HEK293 (cell line): ENCODE data around the gene MPHOSPH10.
"Not testable (repeated sequence)": the region's sequence is repeated elsewhere in the genome, so short reads cannot be mapped to it uniquely, and the experiment has no call there.

Experiments used
- CTCF ChIA-PET: fragments of 350-600 bp; formaldehyde crosslinking; extraction: SDS; loops from one replicate; lab custom pipeline; 2021; ENCODE audit warnings: antibody characterized with exemption; lab: Yijun Ruan, JAX
- POLR2A ChIA-PET: fragments of 300-600 bp; formaldehyde crosslinking; extraction: SDS; loops from one replicate; lab custom pipeline; 2020; ENCODE audit warnings: antibody characterized with exemption, inconsistent platforms; lab: Yijun Ruan, JAX
- H3K27ac ChIP-seq: fragments of 200-500 bp; sonication (Bioruptor generic); 2 replicates; pipeline ENCODE4 v1.5.1; 2014; ENCODE audit warnings: low read depth, low read length, control low read depth, inconsistent platforms; ENCODE audit errors: extremely low read depth
- H3K36me3 ChIP-seq, 2 experiments: fragments of 200-500 bp in 1 of 2; sonication (Bioruptor generic) in 1 of 2; 1 replicate in 1 of 2; 2 replicates in 1 of 2; pipeline ENCODE4 v1.5.1; 2014 to 2017; ENCODE audit warnings: inconsistent platforms in 2 of 2, low read length in 2 of 2; ENCODE audit not compliant: control insufficient read depth in 2 of 2, insufficient read depth in 1 of 2
- H3K4me1 ChIP-seq: fragments of 200-500 bp; sonication (Bioruptor generic); 2 replicates; pipeline ENCODE4 v1.5.1; 2014; ENCODE audit warnings: mild to moderate bottlenecking, low read length, inconsistent platforms; ENCODE audit not compliant: control insufficient read depth, insufficient read depth
- H3K4me3 ChIP-seq: 2 replicates; pipeline ENCODE4 v1.5.1; 2011; ENCODE audit warnings: low read depth, mild to moderate bottlenecking, control low read depth, low read length, moderate library complexity
- H3K9me3 ChIP-seq: fragments of 200-500 bp; sonication (Bioruptor generic); 2 replicates; pipeline ENCODE4 v1.5.1; 2014; ENCODE audit warnings: low read depth, low read length, inconsistent platforms; ENCODE audit not compliant: control insufficient read depth, insufficient read depth
- BCL11B ChIP-seq: fragments of 450-650 bp; formaldehyde crosslinking; IDR thresholded peaks from 2 replicates; pipeline ENCODE4 v1.5.1; 2016; ENCODE audit warnings: low read depth, missing biosample characterization, missing genetic modification characterization
- HIC1 ChIP-seq: fragments of 450-650 bp; formaldehyde crosslinking; IDR thresholded peaks from 2 replicates; pipeline ENCODE4 v1.5.1; 2016; ENCODE audit warnings: missing biosample characterization, missing genetic modification characterization
- HOXA7 ChIP-seq: sonication (generic); formaldehyde crosslinking; IDR thresholded peaks from 2 replicates; pipeline ENCODE4 v1.8.1; 2022; ENCODE audit warnings: missing genetic modification reagents, borderline replicate concordance
- INSM2 ChIP-seq: fragments of 450-650 bp; formaldehyde crosslinking; IDR thresholded peaks from 2 replicates; pipeline ENCODE4 v1.5.1; 2016; ENCODE audit warnings: missing biosample characterization, missing genetic modification characterization
- REPIN1 ChIP-seq: fragments of 450-650 bp; formaldehyde crosslinking; IDR thresholded peaks from 2 replicates; pipeline ENCODE4 v1.5.1; 2017; ENCODE audit warnings: missing biosample characterization, missing genetic modification characterization, low read depth
- SCRT1 ChIP-seq: fragments of 450-650 bp; formaldehyde crosslinking; IDR thresholded peaks from 2 replicates; pipeline ENCODE4 v1.5.1; 2016; ENCODE audit warnings: missing biosample characterization, missing genetic modification characterization, borderline replicate concordance
- WT1 ChIP-seq: fragments of 450-650 bp; formaldehyde crosslinking; IDR thresholded peaks from 2 replicates; pipeline ENCODE4 v1.5.1; 2016; ENCODE audit warnings: missing biosample characterization, missing genetic modification characterization
- ZBTB7A ChIP-seq: fragments of 450-650 bp; formaldehyde crosslinking; IDR thresholded peaks from 2 replicates; pipeline ENCODE4 v1.5.1; 2016; ENCODE audit warnings: low read depth, missing biosample characterization, missing genetic modification characterization
- ZNF19 ChIP-seq: fragments of 450-650 bp; formaldehyde crosslinking; IDR thresholded peaks from 2 replicates; pipeline ENCODE4; 2016; ENCODE audit warnings: missing biosample characterization, missing genetic modification characterization, low read depth
- ZNF311 ChIP-seq: fragments of 450-650 bp; formaldehyde crosslinking; IDR thresholded peaks from 2 replicates; pipeline ENCODE4 v1.5.1; 2017; ENCODE audit warnings: missing biosample characterization, missing genetic modification characterization, borderline replicate concordance
- ZNF354C ChIP-seq: fragments of 450-650 bp; formaldehyde crosslinking; IDR thresholded peaks from 2 replicates; pipeline ENCODE4 v1.5.1; 2016; ENCODE audit warnings: missing biosample characterization, missing genetic modification characterization, low read depth, borderline replicate concordance
- ZNF404 ChIP-seq: fragments of 450-650 bp; formaldehyde crosslinking; IDR thresholded peaks from 2 replicates; pipeline ENCODE4 v1.5.1; 2017; ENCODE audit warnings: missing biosample characterization, missing genetic modification characterization
- ZNF514 ChIP-seq: fragments of 450-650 bp; formaldehyde crosslinking; IDR thresholded peaks from 2 replicates; pipeline ENCODE4 v1.5.1; 2016; ENCODE audit warnings: missing biosample characterization, missing genetic modification characterization
- ZNF548 ChIP-seq: fragments of 450-650 bp; formaldehyde crosslinking; IDR thresholded peaks from 2 replicates; pipeline ENCODE4 v1.5.1; 2016; ENCODE audit warnings: missing biosample characterization, missing genetic modification characterization
- ZNF560 ChIP-seq: fragments of 450-650 bp; formaldehyde crosslinking; IDR thresholded peaks from 2 replicates; pipeline ENCODE4 v1.5.1; 2017; ENCODE audit warnings: missing biosample characterization, missing genetic modification characterization, borderline replicate concordance
- ZNF626 ChIP-seq: fragments of 450-650 bp; sonication (Bioruptor Pico); formaldehyde crosslinking; IDR thresholded peaks from 2 replicates; pipeline ENCODE4 v1.5.1; 2018; ENCODE audit warnings: missing biosample characterization, missing genetic modification characterization, inconsistent platforms
- ZNF658 ChIP-seq: fragments of 450-650 bp; formaldehyde crosslinking; IDR thresholded peaks from 2 replicates; pipeline ENCODE4; 2016; ENCODE audit warnings: missing biosample characterization, missing genetic modification characterization
- ZNF677 ChIP-seq: fragments of 450-650 bp; IDR thresholded peaks from 2 replicates; pipeline ENCODE4 v1.5.0; 2018; ENCODE audit warnings: missing biosample characterization, mild to moderate bottlenecking, missing genetic modification characterization, moderate library complexity
- ZNF692 ChIP-seq: fragments of 450-650 bp; formaldehyde crosslinking; IDR thresholded peaks from 2 replicates; pipeline ENCODE4 v1.5.1; 2016; ENCODE audit warnings: missing biosample characterization, missing genetic modification characterization
- ZNF701 ChIP-seq: fragments of 450-650 bp; formaldehyde crosslinking; IDR thresholded peaks from 2 replicates; pipeline ENCODE4 v1.5.1; 2016; ENCODE audit warnings: missing biosample characterization, missing genetic modification characterization
- ZNF707 ChIP-seq: fragments of 450-650 bp; formaldehyde crosslinking; IDR thresholded peaks from 2 replicates; pipeline ENCODE4 v1.5.1; 2016; ENCODE audit warnings: missing biosample characterization, missing genetic modification characterization
- TF ChIP-seq, protein P1 (sequence below): fragments of 450-650 bp; formaldehyde crosslinking; IDR thresholded peaks from 2 replicates; pipeline ENCODE4 v1.5.1; 2016; ENCODE audit warnings: missing biosample characterization, missing genetic modification characterization
- TF ChIP-seq, protein P2 (sequence below): fragments of 450-650 bp; formaldehyde crosslinking; IDR thresholded peaks from 2 replicates; pipeline ENCODE4; 2016; ENCODE audit warnings: missing biosample characterization, missing genetic modification characterization
- TF ChIP-seq, protein P3 (sequence below): fragments of 450-650 bp; IDR thresholded peaks from 2 replicates; pipeline ENCODE4 v1.5.1; 2018; ENCODE audit warnings: missing biosample characterization, mild to moderate bottlenecking, missing genetic modification characterization

Gene MPHOSPH10

DNA sequence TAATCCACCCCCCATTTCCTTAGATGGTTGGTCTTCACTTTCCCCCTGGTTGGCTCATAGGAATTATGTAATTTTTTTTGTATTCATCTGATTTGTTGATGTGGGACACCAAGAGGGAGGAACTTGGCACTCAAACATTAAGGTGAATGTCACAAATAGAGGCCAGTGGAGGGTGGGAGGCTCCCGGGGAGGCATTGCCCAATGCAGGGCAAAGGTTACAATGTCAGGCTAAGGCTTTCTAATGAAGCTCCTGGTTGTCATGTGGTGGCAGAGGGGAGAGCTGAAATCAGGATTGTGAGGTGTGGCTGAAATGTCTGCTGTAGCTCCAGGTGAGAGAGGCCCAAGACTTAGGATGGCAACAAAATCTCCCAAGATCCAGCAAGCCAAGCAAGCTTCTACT lies 42.7 kb downstream of the MPHOSPH10 start:
- H3K27ac ChIP-seq, result no peak overlapping the region
- H3K36me3 ChIP-seq, result no peaks in the 10 kb centered on the region
- no peak for TF ChIP-seq WT1
- no peak for TF ChIP-seq ZNF658 (tag by site-specific recombination)
- TF ChIP-seq, protein P1, sequence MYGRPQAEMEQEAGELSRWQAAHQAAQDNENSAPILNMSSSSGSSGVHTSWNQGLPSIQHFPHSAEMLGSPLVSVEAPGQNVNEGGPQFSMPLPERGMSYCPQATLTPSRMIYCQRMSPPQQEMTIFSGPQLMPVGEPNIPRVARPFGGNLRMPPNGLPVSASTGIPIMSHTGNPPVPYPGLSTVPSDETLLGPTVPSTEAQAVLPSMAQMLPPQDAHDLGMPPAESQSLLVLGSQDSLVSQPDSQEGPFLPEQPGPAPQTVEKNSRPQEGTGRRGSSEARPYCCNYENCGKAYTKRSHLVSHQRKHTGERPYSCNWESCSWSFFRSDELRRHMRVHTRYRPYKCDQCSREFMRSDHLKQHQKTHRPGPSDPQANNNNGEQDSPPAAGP, result no peak
- no peak for TF ChIP-seq ZNF354C
- TF ChIP-seq ZNF514 (tag by site-specific recombination), result no peak
- TF ChIP-seq ZNF701 (tag by site-specific recombination), result no peak
- TF ChIP-seq BCL11B (tag by site-specific recombination), result no peak
- no peak for TF ChIP-seq ZNF548
- TF ChIP-seq ZNF626 (tag by site-specific recombination), result no peak
- TF ChIP-seq HOXA7 (CRISPR knock-in tag), result no peak
- no peak overlapping the region for H3K4me3 ChIP-seq
- ChIA-PET POLR2A (no interaction called here), CTCF (no interaction called here)
- H3K9me3 ChIP-seq, result no peaks in the 10 kb centered on the region
- H3K4me1 ChIP-seq, result no peaks in the 10 kb centered on the region

- Histone ChIP-seq H3K4me3 (no peak overlapping the region), H3K27ac (no peak overlapping the region), H3K9me3 (no peaks in the 10 kb centered on the region), H3K36me3 (no peaks in the 10 kb centered on the region), H3K4me1 (no peaks in the 10 kb centered on the region)
- no peak for TF ChIP-seq HIC1
- TF ChIP-seq ZNF19, result no peak
- TF ChIP-seq SCRT1, result no peak
- no peak for TF ChIP-seq ZNF692 (tag by site-specific recombination)
- no peak for TF ChIP-seq BCL11B (tag by site-specific recombination)
- no peak for TF ChIP-seq ZNF707 (tag by site-specific recombination)
- no peak for TF ChIP-seq ZNF404 (tag by site-specific recombination)
- TF ChIP-seq, protein P2, sequence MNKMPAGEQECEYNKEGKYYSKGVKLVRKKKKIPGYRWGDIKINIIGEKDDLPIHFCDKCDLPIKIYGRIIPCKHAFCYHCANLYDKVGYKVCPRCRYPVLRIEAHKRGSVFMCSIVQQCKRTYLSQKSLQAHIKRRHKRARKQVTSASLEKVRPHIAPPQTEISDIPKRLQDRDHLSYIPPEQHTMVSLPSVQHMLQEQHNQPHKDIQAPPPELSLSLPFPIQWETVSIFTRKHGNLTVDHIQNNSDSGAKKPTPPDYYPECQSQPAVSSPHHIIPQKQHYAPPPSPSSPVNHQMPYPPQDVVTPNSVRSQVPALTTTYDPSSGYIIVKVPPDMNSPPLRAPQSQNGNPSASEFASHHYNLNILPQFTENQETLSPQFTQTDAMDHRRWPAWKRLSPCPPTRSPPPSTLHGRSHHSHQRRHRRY (tag by site-specific recombination), result no peak
- no peak for TF ChIP-seq ZNF311 (tag by site-specific recombination)
- TF ChIP-seq, protein P3, sequence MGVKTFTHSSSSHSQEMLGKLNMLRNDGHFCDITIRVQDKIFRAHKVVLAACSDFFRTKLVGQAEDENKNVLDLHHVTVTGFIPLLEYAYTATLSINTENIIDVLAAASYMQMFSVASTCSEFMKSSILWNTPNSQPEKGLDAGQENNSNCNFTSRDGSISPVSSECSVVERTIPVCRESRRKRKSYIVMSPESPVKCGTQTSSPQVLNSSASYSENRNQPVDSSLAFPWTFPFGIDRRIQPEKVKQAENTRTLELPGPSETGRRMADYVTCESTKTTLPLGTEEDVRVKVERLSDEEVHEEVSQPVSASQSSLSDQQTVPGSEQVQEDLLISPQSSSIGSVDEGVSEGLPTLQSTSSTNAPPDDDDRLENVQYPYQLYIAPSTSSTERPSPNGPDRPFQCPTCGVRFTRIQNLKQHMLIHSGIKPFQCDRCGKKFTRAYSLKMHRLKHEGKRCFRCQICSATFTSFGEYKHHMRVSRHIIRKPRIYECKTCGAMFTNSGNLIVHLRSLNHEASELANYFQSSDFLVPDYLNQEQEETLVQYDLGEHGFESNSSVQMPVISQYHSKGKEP (tag by site-specific recombination), result no peak
- no peak for TF ChIP-seq REPIN1
- no peak for TF ChIP-seq ZNF560 (tag by site-specific recombination)
- no peak for TF ChIP-seq INSM2 (tag by site-specific recombination)
- no peak for TF ChIP-seq ZNF677 (tag by site-specific recombination)
- TF ChIP-seq ZBTB7A (tag by site-specific recombination), result no peak
- TF ChIP-seq ZNF701 (tag by site-specific recombination), result no peak
- ChIA-PET CTCF (interaction anchor here (0.6 to 1.1 kb wide), 2 partner anchors 12 to 24 kb away, joined by 3 to 5 read pairs; no protein-coding TSS in a partner anchor), POLR2A (no interaction called here)
Observed at GRCh38 chr2:71174207-71174606, 43.8 kb downstream of the MPHOSPH10 start.

DNA sequence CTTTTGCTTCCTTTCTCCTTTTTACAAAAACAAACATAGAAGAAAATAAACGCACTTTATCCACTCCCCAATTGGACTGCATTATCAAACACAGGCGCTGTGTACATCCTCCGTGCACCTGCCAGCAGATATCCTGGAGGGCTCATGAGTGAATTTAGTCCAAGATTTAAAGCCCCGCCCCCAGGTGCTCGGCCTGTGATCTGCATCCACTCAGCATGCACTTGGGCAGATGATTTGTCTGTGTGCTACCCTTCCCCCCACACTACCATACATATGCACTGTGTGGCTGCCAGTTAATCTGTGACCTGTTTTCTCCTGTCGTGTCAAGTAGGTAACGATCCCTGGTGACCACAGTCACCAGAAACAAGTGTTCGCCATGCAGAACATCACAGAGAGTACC lies 48.4 kb downstream of the MPHOSPH10 start:
- POLR2A ChIA-PET, result not testable (repeated sequence)

More for the DNA sequence above, 48.4 kb downstream of the MPHOSPH10 start:
- CTCF ChIA-PET, H3K36me3 ChIP-seq, H3K4me1 ChIP-seq, H3K9me3 ChIP-seq, H3K27ac ChIP-seq, H3K4me3 ChIP-seq: not testable (repeated sequence)
